Measurements from ENCODE around the gene FAM120B.

FAM120B gene

GRCh38 chr6:170273191-170273590 is 33.4 kb upstream of the FAM120B start:
- no peak for DNase-seq

- DNase-seq: no peak
Measured at GRCh38 chr6:170273681-170274080, 32.9 kb upstream of the FAM120B start.

GRCh38 chr6:170274713-170275560 is 31.6 kb upstream of the FAM120B start:
- no peak for DNase-seq

GRCh38 chr6:170276369-170277057 is 30.0 kb upstream of the FAM120B start:
- no peak for DNase-seq

GRCh38 chr6:170277893-170278742 is 28.4 kb upstream of the FAM120B start:
- DNase-seq: no peak

GRCh38 chr6:170278743-170279094 is 27.8 kb upstream of the FAM120B start:
- DNase-seq: no peak

GRCh38 chr6:170279426-170279825 is 27.1 kb upstream of the FAM120B start:
- no peak for DNase-seq

- DNase-seq: no peak
Measured at GRCh38 chr6:170279977-170280688, 26.4 kb upstream of the FAM120B start.

- DNase-seq: no peak
Measured at GRCh38 chr6:170280689-170281045, 25.9 kb upstream of the FAM120B start.

GRCh38 chr6:170281331-170282292 is 24.9 kb upstream of the FAM120B start:
- no peak for DNase-seq

GRCh38 chr6:170282512-170283158 is 23.9 kb upstream of the FAM120B start:
- no peak for DNase-seq

- no peak for DNase-seq
Measured at GRCh38 chr6:170283212-170284081, 23.1 kb upstream of the FAM120B start.

- no peak for DNase-seq
Measured at GRCh38 chr6:170284126-170284773, 22.3 kb upstream of the FAM120B start.

GRCh38 chr6:170284866-170285469 is 21.6 kb upstream of the FAM120B start:
- DNase-seq: no peak

- DNase-seq: no peak
Measured at GRCh38 chr6:170285482-170285881, 21.1 kb upstream of the FAM120B start.

GRCh38 chr6:170286246-170286933 is 20.2 kb upstream of the FAM120B start:
- DNase-seq: no peak

- no peak for DNase-seq
Measured at GRCh38 chr6:170286934-170287265, 19.7 kb upstream of the FAM120B start.

- no peak for DNase-seq
Measured at GRCh38 chr6:170287371-170287876, 19.1 kb upstream of the FAM120B start.

Data from effector CD4-positive, alpha-beta T cell (primary cell).